Erythroblast (primary cell): ENCODE measurements around the gene MGAT3.

Experiments used
- DNase-seq, 2 experiments: peaks; one replicate each; lab custom pipeline; 2025; lab: John Stamatoyannopoulos, UW
- GATA1 ChIP-seq: IDR thresholded peaks from 2 replicates; pipeline ENCODE4 v1.6.1; 2011; ENCODE audit warnings: low read depth, mild to moderate bottlenecking, control low read depth, low read length, moderate library complexity
- POLR2A ChIP-seq: IDR thresholded peaks from 2 replicates; pipeline ENCODE4 v1.6.1; 2011; ENCODE audit warnings: mild to moderate bottlenecking, low read length

MGAT3 gene

GRCh38 chr22:39490135-39490798 lies 33.5 kb downstream of the MGAT3 start:
- TF ChIP-seq GATA1 (no peak), POLR2A (no peak)
- peak; percentile 87 to 91 for DNase-seq

- no peak for DNase-seq
- TF ChIP-seq GATA1 (no peak), POLR2A (no peak)
Measured at GRCh38 chr22:39490966-39491680, 34.3 kb downstream of the MGAT3 start.

- no peak for TF ChIP-seq POLR2A
- no peak for TF ChIP-seq GATA1
Measured at GRCh38 chr22:39491696-39492095, 34.9 kb downstream of the MGAT3 start.

GRCh38 chr22:39492186-39492585 lies 35.4 kb downstream of the MGAT3 start:
- DNase-seq = no peak
- TF ChIP-seq GATA1 (no peak), POLR2A (no peak)

More at GRCh38 chr22:39491696-39492095, 34.9 kb downstream of the MGAT3 start:
- DNase-seq = no peak

- no peak for TF ChIP-seq GATA1
- TF ChIP-seq POLR2A = no peak
- no peak for DNase-seq
Measured at GRCh38 chr22:39493759-39494158, 36.9 kb downstream of the MGAT3 start.

GRCh38 chr22:39494471-39495120 lies 37.8 kb downstream of the MGAT3 start:
- DNase-seq = no peak
- TF ChIP-seq GATA1 (no peak), POLR2A (no peak)

- DNase-seq = peak; percentile 75 to 80
- TF ChIP-seq GATA1 (no peak), POLR2A (no peak)
Measured at GRCh38 chr22:39496131-39496838, 39.5 kb downstream of the MGAT3 start.

- no peak for TF ChIP-seq GATA1
- no peak for TF ChIP-seq POLR2A
- no peak for DNase-seq
Measured at GRCh38 chr22:39497429-39497828, 40.6 kb downstream of the MGAT3 start.

GRCh38 chr22:39498368-39498767 lies 41.6 kb downstream of the MGAT3 start:
- no peak for TF ChIP-seq GATA1
- no peak for TF ChIP-seq POLR2A
- no peak for DNase-seq

- no peak for DNase-seq
- no peak for TF ChIP-seq POLR2A
- TF ChIP-seq GATA1 = no peak
Measured at GRCh38 chr22:39498802-39499201, 42.0 kb downstream of the MGAT3 start.

- DNase-seq = no peak
- no peak for TF ChIP-seq GATA1
Measured at GRCh38 chr22:39500101-39500500, 43.3 kb downstream of the MGAT3 start.

- no peak for TF ChIP-seq GATA1
- no peak for TF ChIP-seq POLR2A
- peak in 1 of 2 experiments; percentile 32 for DNase-seq
Measured at GRCh38 chr22:39501644-39502108, 44.9 kb downstream of the MGAT3 start.

GRCh38 chr22:39502109-39502788 lies 45.4 kb downstream of the MGAT3 start, which contains the start of gene MIEF1:
Gene MIEF1 (plus strand): TSS chr22:39502290. CDS start chr22:39511295, 9,005 bp downstream.
- TF ChIP-seq POLR2A = peak; percentile 51
- no peak for TF ChIP-seq GATA1
- peak; percentile 98 for DNase-seq
